ENCODE measurements around the gene ITPK1. TPM values are rescaled to one million over a fixed set of nuclear protein-coding genes. Genes with fewer than 3 reads are reported as not detected.

ITPK1 gene
- total and polyA plus RNA-seq, 10 of the 15 experiments (the other 5 are each of a cell fraction or from before 2014, with no cell fraction given): 1.3 to 73.2 (median 27.0) TPM

DNA sequence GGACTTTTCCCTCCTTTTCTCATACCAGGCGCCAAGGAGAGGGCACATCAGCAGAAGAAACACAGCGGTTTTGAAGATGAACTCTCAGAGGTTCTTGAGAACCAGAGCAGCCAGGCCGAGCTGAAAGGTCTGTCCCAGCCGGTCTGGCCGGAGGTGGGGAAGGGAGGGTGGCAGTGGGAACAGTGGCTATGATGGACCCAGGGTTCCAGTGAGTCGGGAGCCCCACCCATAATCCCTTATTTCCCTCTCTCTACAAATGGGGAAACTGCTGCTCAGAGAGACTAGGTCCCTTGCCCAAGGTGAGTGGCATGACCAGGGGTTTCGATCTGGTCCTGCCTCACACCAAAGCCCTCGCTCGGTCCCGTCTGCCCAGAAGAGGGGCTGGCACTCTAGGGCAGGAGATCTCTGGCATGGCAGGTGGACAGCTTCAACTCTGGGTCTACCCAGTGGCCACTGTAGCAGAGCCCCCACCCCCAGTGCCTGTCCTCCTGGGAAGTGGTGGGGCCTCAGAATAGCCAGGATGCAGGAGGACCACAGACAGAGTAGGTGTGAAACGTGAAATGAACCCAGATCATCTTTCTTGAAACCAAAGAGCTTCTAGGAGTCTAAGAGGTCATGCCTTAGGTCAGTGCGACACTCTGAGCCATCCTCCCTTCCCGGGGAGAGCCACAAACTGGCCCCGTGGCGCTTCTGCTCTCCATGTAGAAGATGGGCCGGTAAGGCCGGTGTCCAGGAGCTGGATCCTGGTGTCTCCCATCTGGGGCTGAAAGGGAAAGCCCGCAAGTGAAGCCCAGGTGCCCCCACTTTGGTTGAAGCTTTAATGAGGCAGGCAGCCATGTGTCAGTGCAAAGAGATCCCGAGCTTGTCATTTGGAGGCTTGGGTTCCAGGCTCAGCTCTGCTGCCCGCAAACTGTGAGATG, 185.8 kb downstream of the ITPK1 start:
- H3K27ac ChIP-seq (ENCODE audit: control insufficient read depth, insufficient read depth): no peak overlapping the region
- no peak overlapping the region for H2AFZ ChIP-seq (ENCODE audit: control insufficient read depth, low read depth, low read length)
- ChIA-PET RAD21 (ENCODE audit: unreplicated experiment) (no interaction called here), SMC1A (ENCODE audit: uncharacterized antibody, unreplicated experiment) (interaction anchor here (2.0 kb wide), 1 partner anchor 208 kb away, joined by 4 read pairs; no protein-coding TSS in a partner anchor), CTCF (interaction anchor here (0.9 kb wide), 1 partner anchor 15 kb away, joined by 3 read pairs; no protein-coding TSS in a partner anchor), POLR2A (no interaction called here)
- FAIRE-seq (no peak), DNase-seq (ENCODE audit: low read depth, low spot score) (no peak), ATAC-seq (no peak)
- H3K9me3 ChIP-seq (replicated peaks; ENCODE audit: control insufficient read depth, insufficient read depth, low read length): no peaks in the 10 kb centered on the region
- no peak for TF ChIP-seq JUNB (IDR thresholded peaks at IDR 0.05)
- no peak for TF ChIP-seq HDAC6 (IDR thresholded peaks at IDR 0.05; ENCODE audit: unreplicated experiment)
- no peak for TF ChIP-seq MXI1 (IDR thresholded peaks at IDR 0.05; ENCODE audit: low read depth, low read length)
- TF ChIP-seq, protein P1, sequence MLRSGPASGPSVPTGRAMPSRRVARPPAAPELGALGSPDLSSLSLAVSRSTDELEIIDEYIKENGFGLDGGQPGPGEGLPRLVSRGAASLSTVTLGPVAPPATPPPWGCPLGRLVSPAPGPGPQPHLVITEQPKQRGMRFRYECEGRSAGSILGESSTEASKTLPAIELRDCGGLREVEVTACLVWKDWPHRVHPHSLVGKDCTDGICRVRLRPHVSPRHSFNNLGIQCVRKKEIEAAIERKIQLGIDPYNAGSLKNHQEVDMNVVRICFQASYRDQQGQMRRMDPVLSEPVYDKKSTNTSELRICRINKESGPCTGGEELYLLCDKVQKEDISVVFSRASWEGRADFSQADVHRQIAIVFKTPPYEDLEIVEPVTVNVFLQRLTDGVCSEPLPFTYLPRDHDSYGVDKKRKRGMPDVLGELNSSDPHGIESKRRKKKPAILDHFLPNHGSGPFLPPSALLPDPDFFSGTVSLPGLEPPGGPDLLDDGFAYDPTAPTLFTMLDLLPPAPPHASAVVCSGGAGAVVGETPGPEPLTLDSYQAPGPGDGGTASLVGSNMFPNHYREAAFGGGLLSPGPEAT (IDR thresholded peaks at IDR 0.05; ENCODE audit: low read depth): no peak
- TF ChIP-seq YBX1 (IDR thresholded peaks at IDR 0.05): no peak
- TF ChIP-seq NRF1 (conservative IDR thresholded peaks at IDR 0.05; ENCODE audit: low read depth, low read length): no peak
- no peak for TF ChIP-seq FOXK2 (IDR thresholded peaks at IDR 0.05)
- no peak for TF ChIP-seq RCOR1 (conservative IDR thresholded peaks at IDR 0.05; ENCODE audit: low read depth, low read length)
- no peak for TF ChIP-seq CREM (IDR thresholded peaks at IDR 0.05; ENCODE audit: low read depth)
- TF ChIP-seq HDGF (IDR thresholded peaks at IDR 0.05): no peak
- no peak overlapping the region for H3K4me2 ChIP-seq (ENCODE audit: control insufficient read depth, insufficient read depth)
- H4K20me1 ChIP-seq (ENCODE audit: control insufficient read depth, insufficient read depth): no peaks in the 10 kb centered on the region
- no peak overlapping the region for H3K9ac ChIP-seq (ENCODE audit: control insufficient read depth, insufficient read depth, low read length)
- H3K4me1 ChIP-seq (ENCODE audit: control insufficient read depth, insufficient read depth, low read length): no peaks in the 10 kb centered on the region
- in situ Hi-C loops (cut with MboI) (no loop called here), intact Hi-C loops (cut with micrococcal nuclease; ENCODE audit: unreplicated experiment) (no loop called here)
- no TSS peak for BruUV-seq (replicated peaks)
- H3K79me2 ChIP-seq (ENCODE audit: control insufficient read depth, insufficient read depth, low read length): no peaks in the 10 kb centered on the region
- H3K4me3 ChIP-seq: no peak overlapping the region
- no peaks in the 10 kb centered on the region for H3K27me3 ChIP-seq (replicated peaks in 1 of 2; ENCODE audit: control insufficient read depth in 2 of 2, insufficient read depth in 2 of 2, low read length in 1 of 2)
- H3K36me3 ChIP-seq (ENCODE audit: control insufficient read depth in 2 of 2, insufficient read depth in 2 of 2, low read length in 1 of 2): no peaks in the 10 kb centered on the region
- 66% methylated on average over 20 of the region's 20 CpGs for WGBS (ENCODE audit: insufficient coverage, insufficient replicate concordance, low lambda C conversion rate, missing lambda C conversion rate)

Data from GM12878 (cell line).